Hematopoietic multipotent progenitor cell treated with erythropoietin and hydrocortisone succinate and interleukin-3 and kit ligand, for 6 days (in vitro differentiated cells): Measurements from ENCODE around the gene PRPF40A.
A peak's percentile ranks its signal among the peaks of the same experiment; 100 is the strongest.

Source experiments
- DNase-seq: peaks from one replicate; pipeline ENCODE4 v3.0.0-alpha.2; 2015

The PRPF40A gene

GRCh38 chr2:152648336-152648735 lies 68.9 kb downstream of the PRPF40A start:
- DNase-seq = peak; percentile 30

- DNase-seq = no peak
These were observed 69.7 kb downstream of the PRPF40A start for GRCh38 chr2:152647552-152647951.

- DNase-seq = no peak
These were observed 70.5 kb downstream of the PRPF40A start for GRCh38 chr2:152646775-152647174.

GRCh38 chr2:152646264-152646663 lies 71.0 kb downstream of the PRPF40A start:
- no peak for DNase-seq

- DNase-seq = no peak
These were observed 72.9 kb downstream of the PRPF40A start for GRCh38 chr2:152644189-152644873.

GRCh38 chr2:152638590-152638989 lies 78.7 kb downstream of the PRPF40A start:
- DNase-seq = no peak

- DNase-seq = peak; percentile 12
These were observed 79.2 kb downstream of the PRPF40A start for GRCh38 chr2:152638056-152638455.

GRCh38 chr2:152637251-152637650 lies 80.0 kb downstream of the PRPF40A start:
- no peak for DNase-seq

- peak; percentile 79 for DNase-seq
These were observed 81.5 kb downstream of the PRPF40A start for GRCh38 chr2:152635635-152636298.

GRCh38 chr2:152632736-152633135 lies 84.5 kb downstream of the PRPF40A start:
- no peak for DNase-seq

GRCh38 chr2:152630466-152630865 lies 86.8 kb downstream of the PRPF40A start:
- no peak for DNase-seq

GRCh38 chr2:152629202-152629601 lies 88.1 kb downstream of the PRPF40A start:
- DNase-seq = peak; percentile 24

- DNase-seq = peak; percentile 62
These were observed 89.8 kb downstream of the PRPF40A start for GRCh38 chr2:152627351-152627957.

GRCh38 chr2:152626911-152627339 lies 90.3 kb downstream of the PRPF40A start:
- DNase-seq = no peak

- DNase-seq = no peak
These were observed 92.5 kb downstream of the PRPF40A start for GRCh38 chr2:152624805-152625204.

- no peak for DNase-seq
These were observed 93.5 kb downstream of the PRPF40A start for GRCh38 chr2:152623775-152624174.

- no peak for DNase-seq
These were observed 94.1 kb downstream of the PRPF40A start for GRCh38 chr2:152623076-152623740.

GRCh38 chr2:152622219-152622618 lies 95.0 kb downstream of the PRPF40A start:
- no peak for DNase-seq

GRCh38 chr2:152620985-152621384 lies 96.3 kb downstream of the PRPF40A start:
- peak; percentile 35 for DNase-seq

- DNase-seq = no peak
These were observed 97.1 kb downstream of the PRPF40A start for GRCh38 chr2:152620208-152620607.

- DNase-seq = no peak
These were observed 99.1 kb downstream of the PRPF40A start for GRCh38 chr2:152618193-152618564.

GRCh38 chr2:152617456-152618192 lies 99.6 kb downstream of the PRPF40A start:
- DNase-seq = no peak

GRCh38 chr2:152615177-152615576 lies 102.1 kb downstream of the PRPF40A start:
- no peak for DNase-seq
